ENCODE results near the gene ATP2B2. TPM values are rescaled to one million over a fixed set of nuclear protein-coding genes. Genes with fewer than 3 reads are reported as not detected.

ATP2B2 gene
- total and polyA plus RNA-seq, 2 of the 8 experiments (the other 6 are each of a cell fraction or from before 2014, with no cell fraction given), result 0.14 to 1.2 TPM

DNA sequence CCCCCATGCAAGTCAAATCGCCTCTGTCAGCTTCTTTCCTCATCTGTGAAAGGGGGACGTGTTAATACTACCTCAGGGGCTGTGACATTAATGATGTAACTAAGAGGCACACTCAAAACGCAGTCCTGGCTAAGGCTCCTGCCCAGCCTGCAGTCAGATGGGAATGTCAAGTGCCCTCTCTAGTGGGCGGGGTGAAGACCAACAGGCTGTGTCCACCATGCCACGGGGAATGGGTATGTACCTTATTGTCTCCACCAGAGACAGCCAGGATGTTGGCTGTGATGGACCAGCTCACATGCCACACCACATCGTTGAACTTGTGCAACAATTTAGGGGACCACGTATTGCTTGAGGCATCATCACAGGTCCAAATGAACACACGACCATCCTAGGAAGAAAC is 201.6 kb downstream of the ATP2B2 start (continued):
- TF ChIP-seq CHD7 (IDR thresholded peaks at IDR 0.05; ENCODE audit: insufficient replicate concordance, low read length) (no peak), TEAD4 (IDR thresholded peaks at IDR 0.05; ENCODE audit: low read depth, low read length) (no peak), SP2 (IDR thresholded peaks at IDR 0.05; ENCODE audit: low read length) (no peak), KDM1A (IDR thresholded peaks at IDR 0.05; ENCODE audit: borderline replicate concordance, low read length) (no peak), TCF12 (IDR thresholded peaks at IDR 0.05; ENCODE audit: low read depth, low read length) (no peak)
- TF ChIP-seq, protein P1, sequence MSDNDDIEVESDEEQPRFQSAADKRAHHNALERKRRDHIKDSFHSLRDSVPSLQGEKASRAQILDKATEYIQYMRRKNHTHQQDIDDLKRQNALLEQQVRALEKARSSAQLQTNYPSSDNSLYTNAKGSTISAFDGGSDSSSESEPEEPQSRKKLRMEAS (IDR thresholded peaks at IDR 0.05), result no peak
- TF ChIP-seq, protein P2, sequence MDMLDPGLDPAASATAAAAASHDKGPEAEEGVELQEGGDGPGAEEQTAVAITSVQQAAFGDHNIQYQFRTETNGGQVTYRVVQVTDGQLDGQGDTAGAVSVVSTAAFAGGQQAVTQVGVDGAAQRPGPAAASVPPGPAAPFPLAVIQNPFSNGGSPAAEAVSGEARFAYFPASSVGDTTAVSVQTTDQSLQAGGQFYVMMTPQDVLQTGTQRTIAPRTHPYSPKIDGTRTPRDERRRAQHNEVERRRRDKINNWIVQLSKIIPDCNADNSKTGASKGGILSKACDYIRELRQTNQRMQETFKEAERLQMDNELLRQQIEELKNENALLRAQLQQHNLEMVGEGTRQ (IDR thresholded peaks at IDR 0.05; ENCODE audit: low read length), result no peak

All from H1 (cell line).